T47D (cell line): ENCODE results near the gene PLEKHN1.

Experiments used
- DNase-seq, 2 experiments: peaks; one replicate each; pipeline versions ENCODE4 v3.0.0 to v3.0.0-alpha.2; 2011 to 2012; ENCODE audit warnings: low read depth in 1 of 2, low spot score in 1 of 2
- JUND ChIP-seq: IDR thresholded peaks from 2 replicates; pipeline ENCODE4 v1.6.1; 2012; ENCODE audit warnings: low read depth
- in situ Hi-C: cut with HindIII; loops from 2 replicates; pipeline ENCODE4 v1.10.0; 2016; ENCODE audit warnings: low sequenced_read_pairs, low pct_unique_long_range_greater_than_20kb

Gene PLEKHN1

DNA sequence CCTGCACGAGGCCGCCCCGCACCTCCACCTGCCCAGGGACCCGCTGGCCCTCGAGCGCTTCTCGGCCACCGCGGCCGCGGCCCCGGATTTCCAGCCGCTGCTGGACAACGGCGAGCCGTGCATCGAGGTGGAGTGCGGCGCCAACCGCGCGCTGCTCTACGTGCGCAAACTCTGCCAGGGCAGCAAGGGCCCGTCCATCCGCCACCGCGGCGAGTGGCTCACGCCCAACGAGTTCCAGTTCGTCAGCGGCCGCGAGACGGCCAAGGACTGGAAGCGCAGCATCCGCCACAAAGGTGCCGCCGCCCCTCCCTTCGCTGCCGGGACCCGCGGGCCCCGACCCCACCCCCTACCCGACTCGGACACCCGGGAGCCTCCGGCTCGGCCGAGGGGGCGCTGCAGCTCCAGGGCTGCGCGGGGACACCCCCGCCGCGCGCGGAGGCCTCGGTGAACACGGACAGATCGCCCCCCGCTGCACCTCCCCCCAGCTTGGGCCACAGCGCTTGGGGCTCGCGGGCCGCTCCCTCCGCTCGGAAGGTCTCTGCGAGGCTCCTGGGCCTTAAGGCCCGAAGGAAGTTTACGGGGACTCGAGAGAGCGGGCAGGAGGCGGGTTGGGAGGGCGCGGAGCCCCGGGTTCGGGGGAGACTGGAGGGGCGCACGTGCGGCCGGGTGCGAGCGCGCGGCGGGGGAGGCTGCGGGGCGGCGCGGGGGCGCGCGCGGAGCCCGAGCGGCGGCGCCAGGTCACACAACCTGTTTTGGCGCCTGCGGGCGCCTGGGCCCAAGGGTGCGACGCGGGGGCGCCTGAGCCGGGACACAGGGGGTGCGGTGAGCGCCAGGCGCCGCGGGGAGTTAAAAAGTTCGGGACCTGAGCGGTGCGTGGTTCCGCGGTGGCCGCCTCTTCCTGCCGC, 41.4 kb upstream of the PLEKHN1 start:
- in situ Hi-C loops = no loop called here
- no peak for TF ChIP-seq JUND
- peak in 1 of 2 experiments; percentile 66 for DNase-seq

GRCh38 chr1:925561-926421, 40.5 kb upstream of the PLEKHN1 start:
- in situ Hi-C loops = no loop called here
- TF ChIP-seq JUND = no peak
- DNase-seq = peak; percentile 75 to 77

DNA sequence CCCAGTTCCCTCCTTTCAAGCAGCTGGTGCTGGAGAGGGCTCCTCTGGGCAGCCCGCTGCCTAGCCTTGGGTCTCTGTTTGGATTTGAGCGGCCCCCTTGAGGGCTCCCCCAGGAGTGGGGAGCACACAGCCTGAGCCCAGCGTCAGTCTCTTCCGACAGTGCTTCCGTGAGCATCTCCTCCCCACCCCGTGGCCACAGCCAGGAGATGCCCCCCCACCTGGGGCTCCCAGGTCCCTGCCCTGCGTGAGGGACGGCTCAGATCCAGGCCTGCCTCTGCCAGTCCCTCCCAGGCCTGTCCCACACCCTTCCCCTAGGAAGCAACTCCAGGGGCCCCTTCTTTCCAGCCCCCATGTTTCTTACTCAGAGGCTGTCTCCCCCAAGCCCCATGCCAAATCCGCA, 39.0 kb upstream of the PLEKHN1 start:
- no peak for TF ChIP-seq JUND
- in situ Hi-C loops = no loop called here

GRCh38 chr1:927748-928147, 38.5 kb upstream of the PLEKHN1 start:
- in situ Hi-C loops = no loop called here
- DNase-seq = no peak
- no peak for TF ChIP-seq JUND

More for the DNA sequence above, 39.0 kb upstream of the PLEKHN1 start:
- no peak for DNase-seq

DNA sequence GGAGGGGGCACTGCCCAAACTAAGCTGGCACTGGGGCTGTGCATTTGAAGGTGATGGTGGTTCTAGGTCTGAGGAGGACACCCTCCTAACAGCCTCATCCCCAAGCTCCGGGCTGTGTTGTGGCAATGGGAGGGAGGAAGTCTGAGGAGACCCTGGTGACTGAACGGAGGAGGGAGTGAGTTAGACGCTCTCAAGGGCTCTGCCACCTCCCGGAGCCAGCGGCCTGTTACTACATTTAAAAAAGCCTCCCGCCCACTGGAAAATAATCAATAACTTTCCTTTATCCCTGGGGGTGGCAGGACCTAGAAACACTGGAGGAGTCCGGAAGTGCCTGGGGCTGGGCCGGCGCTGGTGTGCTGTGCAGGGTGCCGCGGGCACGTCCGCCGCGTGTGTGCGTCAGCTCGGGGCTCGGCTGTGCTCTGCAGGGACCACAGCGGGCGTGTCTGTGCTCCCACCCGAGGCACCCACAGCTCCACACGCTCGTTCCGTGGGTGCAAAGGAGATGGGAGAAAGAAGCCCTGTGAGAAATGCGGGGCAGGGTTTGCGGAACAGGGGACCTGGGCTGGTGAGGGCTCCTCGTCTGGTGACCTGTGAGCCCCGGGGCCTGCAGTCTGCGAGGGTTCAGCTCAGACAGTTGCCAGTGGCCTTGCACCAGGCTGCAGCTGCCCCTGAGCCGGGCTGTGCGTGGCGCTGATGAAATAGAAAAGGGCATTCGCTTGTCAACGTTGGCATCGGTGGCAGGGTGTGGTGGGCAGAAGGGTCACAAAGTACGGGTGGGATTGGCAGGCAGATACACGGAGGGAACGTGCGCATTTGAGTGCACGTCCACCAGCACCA, 37.2 kb upstream of the PLEKHN1 start:
- DNase-seq = no peak
- in situ Hi-C loops = no loop called here
- TF ChIP-seq JUND = no peak

- in situ Hi-C loops = no loop called here
- no peak for DNase-seq
- no peak for TF ChIP-seq JUND
Measured at GRCh38 chr1:929712-930632, 36.3 kb upstream of the PLEKHN1 start.

- no peak for DNase-seq
- no peak for TF ChIP-seq JUND
- in situ Hi-C loops = no loop called here
Measured at GRCh38 chr1:930633-931138, 35.6 kb upstream of the PLEKHN1 start.

GRCh38 chr1:931380-932172, 34.7 kb upstream of the PLEKHN1 start:
- no peak for DNase-seq
- no peak for TF ChIP-seq JUND
- in situ Hi-C loops = no loop called here

DNA sequence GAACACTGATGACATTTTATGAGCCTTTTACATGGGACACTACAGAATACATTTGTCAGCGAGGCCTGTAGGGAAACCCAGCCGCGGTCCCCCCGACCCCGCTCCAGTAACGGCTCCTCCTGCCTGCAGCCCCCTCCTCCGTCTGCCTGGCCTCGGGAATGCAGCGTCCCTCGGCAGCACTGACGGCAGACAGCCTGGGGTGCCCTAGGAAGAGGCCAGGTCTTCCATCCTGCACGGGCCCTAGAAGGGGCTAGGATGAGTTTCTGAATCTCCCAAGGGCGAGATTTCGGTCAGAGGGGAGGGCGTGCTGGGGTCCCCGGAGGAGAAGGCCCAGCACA, 34.1 kb upstream of the PLEKHN1 start:
- DNase-seq = no peak
- in situ Hi-C loops = no loop called here
- TF ChIP-seq JUND = no peak

- DNase-seq = peak; percentile 71 to 95
- TF ChIP-seq JUND = no peak
- in situ Hi-C loops = no loop called here
Measured at GRCh38 chr1:932776-933602, 33.3 kb upstream of the PLEKHN1 start.
